ENCODE data around the gene NFE2L1. TPM values are rescaled to one million over a fixed set of nuclear protein-coding genes. Genes with fewer than 3 reads are reported as not detected.
A peak's percentile ranks its signal among the peaks of the same experiment; 100 is the strongest.
"Not testable (repeated sequence)": the region's sequence is repeated elsewhere in the genome, so short reads cannot be mapped to it uniquely, and the experiment has no call there.

NFE2L1 gene
- polyA plus RNA-seq, 4 donors, result 219 to 302 (median 264) TPM

GRCh38 chr17:48066656-48067055 is 18.5 kb downstream of the NFE2L1 start:
- DNase-seq (ENCODE audit: low read depth in 4 of 4, low spot score in 3 of 4), result no peak

GRCh38 chr17:48067245-48067644 is 19.1 kb downstream of the NFE2L1 start:
- no peak for DNase-seq (ENCODE audit: low read depth in 4 of 4, low spot score in 3 of 4)

- DNase-seq (ENCODE audit: low read depth in 4 of 4, low spot score in 3 of 4), result not testable (repeated sequence)
Measured at GRCh38 chr17:48067808-48068207, 19.6 kb downstream of the NFE2L1 start.

- DNase-seq (ENCODE audit: low read depth in 4 of 4, low spot score in 3 of 4), result no peak
Measured at GRCh38 chr17:48068491-48068961, 20.4 kb downstream of the NFE2L1 start.

- no peak for DNase-seq (ENCODE audit: low read depth in 4 of 4, low spot score in 3 of 4)
Measured at GRCh38 chr17:48070195-48070594, 22.0 kb downstream of the NFE2L1 start.

- no peak for DNase-seq (ENCODE audit: low read depth in 4 of 4, low spot score in 3 of 4)
Measured at GRCh38 chr17:48071654-48072053, 23.5 kb downstream of the NFE2L1 start.

GRCh38 chr17:48072811-48073210 is 24.7 kb downstream of the NFE2L1 start:
- DNase-seq (ENCODE audit: low read depth in 4 of 4, low spot score in 3 of 4), result not testable (repeated sequence)

GRCh38 chr17:48073566-48074094 is 25.5 kb downstream of the NFE2L1 start:
- DNase-seq (ENCODE audit: low read depth in 4 of 4, low spot score in 3 of 4), result not testable (repeated sequence)

GRCh38 chr17:48074322-48075081 is 26.3 kb downstream of the NFE2L1 start:
- peak; percentile 60 to 73 (median 67) for DNase-seq (ENCODE audit: low read depth in 4 of 4, low spot score in 3 of 4)

- DNase-seq (ENCODE audit: low read depth in 4 of 4, low spot score in 3 of 4), result not testable (repeated sequence)
Measured at GRCh38 chr17:48077152-48077551, 29.0 kb downstream of the NFE2L1 start.

GRCh38 chr17:48081858-48082257 is 33.7 kb downstream of the NFE2L1 start:
- no peak for DNase-seq (ENCODE audit: low read depth in 4 of 4, low spot score in 3 of 4)

GRCh38 chr17:48084932-48085331 is 36.8 kb downstream of the NFE2L1 start:
- DNase-seq (ENCODE audit: low read depth in 4 of 4, low spot score in 3 of 4), result no peak

GRCh38 chr17:48093341-48094045 is 45.3 kb downstream of the NFE2L1 start:
- no peak for DNase-seq (ENCODE audit: low read depth in 4 of 4, low spot score in 3 of 4)

- DNase-seq (ENCODE audit: low read depth in 4 of 4, low spot score in 3 of 4), result no peak
Measured at GRCh38 chr17:48095611-48096010, 47.5 kb downstream of the NFE2L1 start.

GRCh38 chr17:48100160-48100559 is 52.0 kb downstream of the NFE2L1 start:
- no peak for DNase-seq (ENCODE audit: low read depth in 4 of 4, low spot score in 3 of 4)

- peak in 2 of 4 donors; percentile 52 to 59 for DNase-seq (ENCODE audit: low read depth in 4 of 4, low spot score in 3 of 4)
Measured at GRCh38 chr17:48100591-48101011, 52.4 kb downstream of the NFE2L1 start.

GRCh38 chr17:48101012-48101720 is 53.0 kb downstream of the NFE2L1 start, which contains the start of gene CBX1:
TSS of gene CBX1 (minus strand) at chr17:48101478. CDS start at chr17:48077004, 24,474 bp downstream.
- peak; percentile 90 to 91 (median 91) for DNase-seq (ENCODE audit: low read depth in 4 of 4, low spot score in 3 of 4)

- DNase-seq (ENCODE audit: low read depth in 4 of 4, low spot score in 3 of 4), result no peak
Measured at GRCh38 chr17:48102043-48102750, 54.0 kb downstream of the NFE2L1 start.

GRCh38 chr17:48102798-48103715 is 54.9 kb downstream of the NFE2L1 start:
- no peak for DNase-seq (ENCODE audit: low read depth in 4 of 4, low spot score in 3 of 4)

Data from right renal pelvis (tissue), 4 donors.